Lung (tissue), 12 donors: ENCODE measurements around the gene PALLD. TPM values are rescaled to one million over a fixed set of nuclear protein-coding genes. Genes with fewer than 3 reads are reported as not detected.
A peak's percentile ranks its signal among the peaks of the same experiment; 100 is the strongest.
"Not testable (repeated sequence)": the region's sequence is repeated elsewhere in the genome, so short reads cannot be mapped to it uniquely, and the experiment has no call there.

ENCODE experiments used
- ATAC-seq: fragments of 200-7000 bp; cut with Tn5 transposase; one replicate; pipeline ENCODE4 v1.9.1; 2020; ENCODE audit warnings: moderate number of reproducible peaks; ENCODE audit not compliant: insufficient read depth, low FRiP score
- DNase-seq, 3 donors: peaks; one replicate each; pipeline ENCODE4 v3.0.0-alpha.2; 2013 to 2017
- H3K27ac ChIP-seq, 2 donors: one replicate each; pipeline ENCODE4 v1.5.1; 2013; ENCODE audit warnings: mild to moderate bottlenecking in 2 of 2, moderate library complexity in 2 of 2, control low read depth in 1 of 2, inconsistent platforms in 1 of 2, low read depth in 1 of 2, low read length in 1 of 2
- H3K27me3 ChIP-seq, 3 donors: one replicate each; pipeline ENCODE4 v1.5.1; 2013; ENCODE audit warnings: low read length in 2 of 3; ENCODE audit not compliant: control insufficient read depth in 3 of 3, insufficient read depth in 3 of 3
- H3K36me3 ChIP-seq, 4 donors: one replicate each; pipeline ENCODE4 v1.5.1; 2013; ENCODE audit warnings: low read length in 4 of 4, mild to moderate bottlenecking in 1 of 4, moderate library complexity in 1 of 4; ENCODE audit not compliant: control insufficient read depth in 4 of 4, insufficient read depth in 4 of 4
- H3K4me1 ChIP-seq, 5 donors: one replicate each; pipeline ENCODE4 v1.5.1; 2013; ENCODE audit warnings: low read length in 5 of 5, mild to moderate bottlenecking in 2 of 5, moderate library complexity in 1 of 5; ENCODE audit not compliant: control insufficient read depth in 5 of 5, insufficient read depth in 5 of 5
- H3K4me3 ChIP-seq: one replicate; pipeline ENCODE4 v1.5.1; 2013; ENCODE audit warnings: mild to moderate bottlenecking, control low read depth, moderate library complexity
- H3K9ac ChIP-seq, 2 donors: one replicate each; pipeline ENCODE4 v1.5.1; 2013; ENCODE audit warnings: low read length in 2 of 2, control low read depth in 1 of 2; ENCODE audit not compliant: insufficient read depth in 1 of 2
- H3K9me3 ChIP-seq, 4 donors: one replicate each; pipeline ENCODE4 v1.5.1; 2013; ENCODE audit warnings: low read length in 3 of 4, mild to moderate bottlenecking in 1 of 4, moderate library complexity in 1 of 4; ENCODE audit not compliant: control insufficient read depth in 4 of 4, insufficient read depth in 3 of 4
- WGBS, 2 donors: extraction: QIAGEN DNeasy Blood & Tissue Kit; methylation state at CpG; one replicate each; pipeline ENCODE4 v1.1.7; 2013; 5-methylcytosine and 5-hydroxymethylcytosine counted together
- polyA plus RNA-seq, 2 donors: library from polyadenylated mRNA; stranded (reverse); fragments of 200-250 nt; gene quantifications; one replicate each; pipeline ENCODE4 v1.2.1, GENCODE V29; 2013
- total RNA-seq, 2 donors: library from RNA; depleted of rRNA in 1 of 2; stranded (reverse); fragments of >200 nt in 1 of 2; gene quantifications; one replicate each; pipeline ENCODE4 v1.2.1, GENCODE V29; 2014 to 2021
- TF ChIP-seq, protein P1 (sequence below): IDR thresholded peaks from 2 replicates; pipeline ENCODE4 v1.5.1; 2012; ENCODE audit warnings: mild to moderate bottlenecking; ENCODE audit errors: control extremely low read depth, extremely low read depth
- donor health status: control.
- donor health status: control.
- donor health status: Bipolar disorder and iron deficiency.
- donor health status: healthy.
- donor health status: DM: yes; HTN: yes; CAD: no.

Gene PALLD
- total and polyA plus RNA-seq, 4 donors, result 20.7 to 139 (median 63.0) TPM

DNA sequence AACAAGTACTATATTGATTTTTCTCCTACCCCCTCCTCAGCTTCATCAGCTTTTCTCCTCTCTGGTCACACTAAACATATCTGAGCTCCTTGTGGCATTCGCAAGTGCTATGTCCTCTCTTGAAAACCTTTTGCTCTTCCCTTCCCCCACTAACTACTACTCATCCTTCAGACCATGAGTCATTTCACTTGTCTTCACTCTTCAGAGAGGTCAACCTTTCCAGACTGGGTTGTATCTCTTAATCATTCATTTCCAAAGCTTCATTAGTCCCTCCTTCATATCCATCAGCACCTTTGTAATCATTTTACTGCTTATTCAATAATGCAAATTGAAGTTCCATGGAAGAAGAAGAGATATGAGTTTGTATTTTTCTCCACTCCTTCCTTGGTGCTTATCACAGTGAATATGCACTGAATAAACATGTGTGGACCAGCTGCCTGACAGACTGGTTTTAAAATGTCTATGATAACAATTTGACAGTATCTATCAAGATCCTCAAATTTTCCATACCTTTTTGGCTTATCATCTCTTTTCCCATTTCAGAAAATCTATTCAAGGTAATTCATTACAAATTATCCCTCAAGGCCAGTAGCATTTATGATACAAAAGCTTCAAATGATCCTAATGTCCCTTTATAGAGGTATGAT is 45.0 kb upstream of the PALLD start:
- DNase-seq (no peak), ATAC-seq (peak; percentile 63)
- H3K27ac ChIP-seq, result peak overlapping the region in 1 of 2 donors; percentile 9
- H3K4me1 ChIP-seq, result peaks cover 0 to 7% (median 0%) of the 10 kb centered on the region in 5 donors
- H3K9me3 ChIP-seq, result no peaks in the 10 kb centered on the region
- no peak overlapping the region for H3K4me3 ChIP-seq
- WGBS, 2 donors, result 74 to 87% methylated on average over 1 of the region's 1 CpG
- TF ChIP-seq, protein P1, sequence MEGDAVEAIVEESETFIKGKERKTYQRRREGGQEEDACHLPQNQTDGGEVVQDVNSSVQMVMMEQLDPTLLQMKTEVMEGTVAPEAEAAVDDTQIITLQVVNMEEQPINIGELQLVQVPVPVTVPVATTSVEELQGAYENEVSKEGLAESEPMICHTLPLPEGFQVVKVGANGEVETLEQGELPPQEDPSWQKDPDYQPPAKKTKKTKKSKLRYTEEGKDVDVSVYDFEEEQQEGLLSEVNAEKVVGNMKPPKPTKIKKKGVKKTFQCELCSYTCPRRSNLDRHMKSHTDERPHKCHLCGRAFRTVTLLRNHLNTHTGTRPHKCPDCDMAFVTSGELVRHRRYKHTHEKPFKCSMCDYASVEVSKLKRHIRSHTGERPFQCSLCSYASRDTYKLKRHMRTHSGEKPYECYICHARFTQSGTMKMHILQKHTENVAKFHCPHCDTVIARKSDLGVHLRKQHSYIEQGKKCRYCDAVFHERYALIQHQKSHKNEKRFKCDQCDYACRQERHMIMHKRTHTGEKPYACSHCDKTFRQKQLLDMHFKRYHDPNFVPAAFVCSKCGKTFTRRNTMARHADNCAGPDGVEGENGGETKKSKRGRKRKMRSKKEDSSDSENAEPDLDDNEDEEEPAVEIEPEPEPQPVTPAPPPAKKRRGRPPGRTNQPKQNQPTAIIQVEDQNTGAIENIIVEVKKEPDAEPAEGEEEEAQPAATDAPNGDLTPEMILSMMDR, result no peak
- H3K9ac ChIP-seq, result no peak overlapping the region
- peaks cover 0 to 12% (median 5%) of the 10 kb centered on the region in 4 donors for H3K36me3 ChIP-seq
- no peaks in the 10 kb centered on the region for H3K27me3 ChIP-seq

DNA sequence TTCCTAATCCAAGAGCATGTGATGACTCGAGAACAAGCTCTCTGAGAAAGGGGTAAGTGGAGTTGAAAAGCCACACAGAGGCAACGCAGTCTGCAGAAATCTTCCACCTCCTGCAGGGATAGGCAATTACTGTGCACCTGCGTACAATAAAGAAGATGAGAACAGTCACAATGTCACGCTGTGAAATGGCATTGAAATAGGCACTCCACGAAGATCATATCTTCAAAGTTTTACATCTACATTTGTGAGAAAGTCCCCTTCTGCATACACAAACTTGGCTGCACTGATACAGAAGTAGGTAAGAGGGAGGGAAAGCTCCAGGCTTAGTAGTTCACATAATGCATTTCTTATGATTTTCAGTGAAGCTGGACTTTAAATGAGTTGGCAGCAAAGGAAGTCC is 43.7 kb upstream of the PALLD start:
- H3K27ac ChIP-seq, result no peak overlapping the region
- no peak for DNase-seq
- no peaks in the 10 kb centered on the region for H3K27me3 ChIP-seq
- 91 to 94% methylated on average over 5 of the region's 5 CpGs for WGBS, 2 donors
- no peaks in the 10 kb centered on the region for H3K9me3 ChIP-seq
- H3K36me3 ChIP-seq, result peaks cover 0 to 12% (median 5%) of the 10 kb centered on the region in 4 donors
- H3K4me3 ChIP-seq, result no peak overlapping the region
- peaks cover 0 to 7% (median 0%) of the 10 kb centered on the region in 5 donors for H3K4me1 ChIP-seq
- H3K9ac ChIP-seq, result no peak overlapping the region
- ATAC-seq, result no peak
- TF ChIP-seq, protein P1, result no peak

DNA sequence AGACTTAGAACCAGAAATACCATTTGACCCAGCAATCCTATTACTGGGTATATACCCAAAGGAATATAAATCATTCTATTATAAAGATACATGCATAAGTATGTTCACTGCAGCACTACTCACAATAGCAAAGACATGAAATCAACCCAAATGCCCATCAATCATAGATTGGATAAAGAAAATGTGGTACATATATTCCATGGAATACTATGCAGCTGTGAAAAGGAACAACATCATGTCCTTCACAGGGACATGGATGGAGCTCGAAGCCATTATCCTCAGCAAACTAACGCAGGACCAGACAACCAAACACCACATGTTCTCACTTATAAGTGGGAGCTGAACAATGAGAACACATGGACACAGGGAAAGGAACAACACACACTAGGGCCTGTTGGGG is 38.6 kb upstream of the PALLD start:
- not testable (repeated sequence) for DNase-seq, H3K4me3 ChIP-seq, H3K9me3 ChIP-seq, H3K4me1 ChIP-seq, ATAC-seq, H3K9ac ChIP-seq, H3K36me3 ChIP-seq, H3K27ac ChIP-seq, H3K27me3 ChIP-seq
- 95 to 100% methylated on average over 2 of the region's 2 CpGs for WGBS, 2 donors

DNA sequence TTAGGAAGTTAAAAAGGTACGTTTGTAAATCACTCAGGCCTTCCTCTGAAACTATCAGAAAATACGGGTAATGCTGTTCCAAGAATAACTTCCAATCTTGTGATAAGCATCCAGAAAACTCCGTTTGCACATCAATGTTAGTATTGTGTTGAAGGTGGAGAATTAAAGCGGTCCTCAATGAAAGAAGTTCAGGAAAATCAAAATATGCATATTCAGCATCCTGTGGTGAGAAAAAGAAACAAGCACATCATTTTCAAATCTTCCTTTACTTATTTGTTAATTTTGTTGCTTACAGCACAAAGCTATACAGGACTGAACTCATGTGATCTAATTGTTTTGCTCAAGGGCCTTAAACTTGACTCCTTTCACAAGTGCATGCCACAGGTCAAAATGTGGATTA is 35.0 kb upstream of the PALLD start:
- peaks cover 2 to 4% (median 3%) of the 10 kb centered on the region in 4 donors for H3K36me3 ChIP-seq
- TF ChIP-seq, protein P1, result no peak
- no peaks in the 10 kb centered on the region for H3K4me1 ChIP-seq
- H3K9ac ChIP-seq, result no peak overlapping the region
- no peaks in the 10 kb centered on the region for H3K9me3 ChIP-seq
- no peak overlapping the region for H3K27ac ChIP-seq
- DNase-seq (no peak), ATAC-seq (no peak)
- no peak overlapping the region for H3K4me3 ChIP-seq
- WGBS, 2 donors, result 80 to 87% methylated on average over 4 of the region's 4 CpGs
- no peaks in the 10 kb centered on the region for H3K27me3 ChIP-seq
